HG03066 (cell line): Measurements from ENCODE around the gene PBX1.

Experiments used
- ATAC-seq: cut with Tn5 transposase; IDR thresholded peaks from one replicate; pipeline ENCODE4 v1.9.1; 2021; ENCODE audit warnings: low read depth; ENCODE audit not compliant: unreplicated experiment

The PBX1 gene

GRCh38 chr1:164688791-164689190, 129.8 kb downstream of the PBX1 start:
- ATAC-seq = no peak

DNA sequence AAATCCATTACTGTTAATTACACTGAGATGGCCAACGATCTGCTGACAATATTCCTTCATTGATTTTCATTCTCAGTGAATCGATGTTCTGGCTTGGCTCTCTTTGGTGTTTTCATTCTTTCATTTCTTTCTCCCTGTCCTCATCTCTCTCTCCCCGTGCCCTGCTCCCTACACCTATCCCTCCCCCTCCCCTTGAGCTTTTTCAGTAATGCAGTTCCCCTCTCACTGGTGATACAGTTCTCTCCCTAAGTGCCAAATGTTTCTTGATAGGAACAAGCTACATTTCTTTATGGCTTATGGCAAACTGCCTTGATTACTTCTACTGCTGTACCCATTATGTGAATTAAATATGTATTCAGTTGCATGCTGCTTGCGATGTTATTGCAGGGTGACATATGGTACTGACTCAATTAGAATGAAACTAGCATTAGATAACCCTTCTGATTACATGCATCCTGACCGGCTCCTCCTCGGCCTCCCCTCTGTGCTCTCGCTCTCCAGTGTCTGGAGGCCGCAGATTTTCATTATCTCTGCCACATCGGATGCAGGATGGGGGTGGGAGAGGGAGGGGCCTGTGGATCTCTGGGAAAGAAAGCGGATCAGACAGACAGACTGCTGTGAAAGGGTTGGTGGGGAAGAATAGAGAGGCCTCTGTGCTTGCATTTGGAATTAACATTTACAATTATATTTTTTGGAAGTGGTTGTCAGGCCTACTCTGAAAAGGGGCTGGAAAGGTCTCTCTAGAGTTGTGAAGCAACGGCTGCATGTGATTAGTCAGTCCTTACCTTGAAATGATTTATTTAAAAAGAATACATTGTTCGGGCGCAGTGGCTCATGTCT, 130.9 kb downstream of the PBX1 start:
- no peak for ATAC-seq

- ATAC-seq = no peak
Measured at GRCh38 chr1:164692420-164692819, 133.4 kb downstream of the PBX1 start.

- ATAC-seq = no peak
Measured at GRCh38 chr1:164693564-164694359, 134.8 kb downstream of the PBX1 start.

GRCh38 chr1:164694505-164694904, 135.5 kb downstream of the PBX1 start:
- ATAC-seq = no peak

- no peak for ATAC-seq
Measured at GRCh38 chr1:164695956-164696665, 137.1 kb downstream of the PBX1 start.

- ATAC-seq = no peak
Measured at GRCh38 chr1:164699815-164700491, 141.0 kb downstream of the PBX1 start.

GRCh38 chr1:164700683-164701082, 141.7 kb downstream of the PBX1 start:
- ATAC-seq = no peak

DNA sequence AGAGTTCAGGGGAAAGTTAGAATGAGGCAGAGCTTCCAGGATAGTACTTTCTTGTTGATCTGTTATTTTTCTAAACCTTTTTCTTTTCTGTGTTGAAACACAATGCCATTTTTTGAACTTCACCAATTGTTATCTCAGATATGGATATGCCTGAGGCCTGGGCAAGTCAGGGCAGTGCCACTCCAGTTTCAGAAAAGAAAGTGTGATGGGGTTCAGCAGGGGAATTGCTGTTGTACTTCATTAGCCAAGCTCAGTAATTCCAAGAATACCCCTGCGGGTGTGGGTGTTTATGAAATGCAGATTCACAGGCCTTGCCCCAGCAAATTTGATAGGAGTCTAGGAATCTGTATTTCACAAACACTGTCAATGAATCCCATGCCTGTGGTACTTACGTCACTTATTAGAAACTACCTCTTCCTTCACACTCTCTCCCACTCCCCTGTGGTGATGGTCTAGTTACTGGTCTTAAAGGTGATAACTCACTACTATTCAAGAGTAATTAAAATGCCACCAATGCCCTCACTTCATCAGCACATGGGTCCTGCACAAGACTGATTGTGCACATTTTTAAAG, 142.3 kb downstream of the PBX1 start:
- ATAC-seq = no peak

DNA sequence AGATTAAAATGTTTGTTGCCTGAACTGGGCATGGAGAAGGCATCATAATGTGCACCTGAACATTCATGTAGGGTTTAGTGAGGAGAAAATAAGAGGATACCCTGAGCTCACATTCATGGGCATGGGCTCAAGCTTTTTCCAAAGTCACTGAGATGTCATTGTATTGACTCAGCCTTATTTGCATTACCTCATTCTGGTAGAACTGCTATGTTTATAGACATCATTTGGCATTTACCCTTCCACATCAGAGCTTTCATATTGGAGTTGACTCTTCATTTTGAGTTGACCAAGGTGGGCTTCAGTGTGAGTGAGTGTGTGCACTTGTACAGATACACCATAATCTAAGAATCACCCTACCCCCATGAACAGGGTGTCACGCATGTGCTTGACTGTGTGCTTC, 143.2 kb downstream of the PBX1 start:
- ATAC-seq = no peak

DNA sequence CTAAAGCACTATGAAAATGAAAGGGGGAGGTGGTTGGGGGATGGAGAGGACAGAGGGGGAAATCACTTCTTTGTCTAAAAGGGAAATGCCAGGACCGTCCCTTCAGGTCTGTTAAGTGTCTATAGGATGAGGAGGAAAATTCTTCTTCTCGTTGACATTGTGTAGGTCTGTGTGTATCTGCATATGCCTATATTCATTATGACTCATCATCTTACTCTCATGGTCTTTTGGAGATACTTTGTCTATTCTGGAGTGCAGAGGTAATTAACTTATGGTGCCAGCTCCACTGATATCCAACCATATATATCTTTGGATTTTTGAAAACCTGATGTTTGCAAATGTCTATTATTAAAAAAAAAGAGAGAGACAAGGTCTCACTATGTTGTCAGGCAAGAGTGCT, 143.7 kb downstream of the PBX1 start:
- ATAC-seq = no peak

DNA sequence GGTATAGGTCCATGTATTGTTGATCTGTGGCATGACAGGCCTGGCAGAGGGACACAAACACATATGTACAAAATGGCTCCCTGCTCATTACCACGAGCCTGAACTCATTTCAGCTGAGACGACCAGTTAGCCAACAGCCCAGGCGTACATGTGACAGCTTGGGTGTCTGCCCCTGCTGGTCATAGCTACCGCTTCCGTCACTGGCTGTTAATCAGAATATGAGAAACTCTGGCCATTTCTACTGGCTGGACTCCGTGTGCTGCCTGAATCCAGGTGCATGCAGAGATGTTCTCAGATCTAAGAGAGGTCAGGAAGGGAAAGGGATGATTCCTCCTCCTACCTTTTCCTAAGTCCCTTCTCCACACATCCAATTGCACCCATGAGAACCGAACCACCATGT, 144.5 kb downstream of the PBX1 start:
- no peak for ATAC-seq

DNA sequence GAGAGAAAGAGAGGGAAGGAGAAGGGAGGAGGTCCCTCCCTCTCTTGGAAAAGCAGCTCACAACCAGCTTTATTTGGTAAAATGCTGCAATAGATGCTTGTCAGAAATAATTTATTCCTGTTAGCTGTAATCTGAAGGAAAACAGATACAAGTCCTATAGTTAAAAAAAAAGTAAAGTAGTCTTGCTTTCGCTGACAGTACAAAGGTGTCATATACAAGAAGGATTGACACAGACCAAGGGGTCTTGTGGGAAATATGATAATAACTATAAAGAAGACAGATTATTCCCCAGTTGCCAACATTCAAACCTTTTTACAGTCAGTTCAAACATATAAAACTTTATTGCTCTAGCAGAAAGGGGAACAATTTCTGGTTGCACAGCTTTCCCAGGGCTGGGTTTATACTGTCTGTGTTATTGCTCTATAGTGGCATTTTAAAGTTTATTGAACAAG, 145.0 kb downstream of the PBX1 start:
- ATAC-seq = no peak

DNA sequence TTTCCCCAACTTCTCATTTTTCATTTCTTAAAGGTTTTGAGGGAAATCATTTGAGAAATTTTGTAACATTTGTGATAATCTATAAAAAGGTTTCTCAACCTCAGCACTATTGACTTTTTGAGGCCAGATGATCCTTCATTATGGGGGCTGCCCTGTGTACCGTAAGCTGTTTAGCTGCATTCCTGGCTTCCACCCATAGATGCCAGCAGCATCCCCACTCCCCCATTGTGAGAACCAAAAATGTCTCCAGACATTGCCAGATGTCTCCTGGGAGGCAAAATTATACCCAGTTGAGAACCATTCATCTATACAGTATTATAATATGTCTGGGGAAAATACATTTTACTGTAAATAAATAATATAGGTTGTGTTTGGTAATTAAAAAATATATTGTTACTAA, 146.0 kb downstream of the PBX1 start:
- ATAC-seq = no peak

DNA sequence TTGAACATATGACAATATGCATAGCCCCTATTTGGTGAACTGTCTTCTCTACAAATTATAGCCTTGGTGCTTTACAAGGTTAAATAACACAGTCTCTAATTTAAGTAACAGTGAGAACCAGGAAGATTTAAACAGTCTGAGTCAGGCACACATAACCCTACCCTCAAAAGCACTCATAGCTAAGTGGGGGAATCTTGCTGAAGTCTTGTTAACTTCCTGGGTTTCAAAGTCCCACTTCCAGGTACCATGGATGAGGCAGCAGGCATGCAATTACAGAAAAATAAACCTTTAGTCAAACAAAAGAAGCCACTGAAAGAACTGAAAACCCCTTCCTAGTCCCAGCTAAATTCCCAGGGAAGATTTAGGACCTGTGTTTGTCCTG, 147.6 kb downstream of the PBX1 start:
- ATAC-seq = no peak

- no peak for ATAC-seq
Measured at GRCh38 chr1:164707868-164708331, 148.9 kb downstream of the PBX1 start.

- ATAC-seq = no peak
Measured at GRCh38 chr1:164708596-164708995, 149.6 kb downstream of the PBX1 start.

DNA sequence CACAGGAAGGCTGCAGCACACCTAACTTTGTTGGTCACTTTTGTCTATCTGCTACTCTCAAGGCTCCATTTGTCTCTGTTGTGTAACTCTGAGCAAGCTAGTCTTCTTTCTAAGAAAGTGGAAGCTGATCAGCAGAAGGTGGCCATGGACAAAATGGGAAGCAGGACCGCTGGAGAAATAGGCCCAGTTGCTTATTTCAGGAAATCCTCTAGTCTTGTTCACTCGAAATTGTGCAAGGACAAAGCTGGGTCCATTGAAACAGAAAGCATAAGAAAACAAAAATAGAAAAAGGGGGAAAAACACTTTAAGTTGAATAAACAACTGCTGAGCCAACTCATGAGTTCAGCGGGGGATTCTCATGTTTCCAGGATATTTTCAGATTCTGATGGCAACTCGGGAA, 150.1 kb downstream of the PBX1 start:
- ATAC-seq = no peak

DNA sequence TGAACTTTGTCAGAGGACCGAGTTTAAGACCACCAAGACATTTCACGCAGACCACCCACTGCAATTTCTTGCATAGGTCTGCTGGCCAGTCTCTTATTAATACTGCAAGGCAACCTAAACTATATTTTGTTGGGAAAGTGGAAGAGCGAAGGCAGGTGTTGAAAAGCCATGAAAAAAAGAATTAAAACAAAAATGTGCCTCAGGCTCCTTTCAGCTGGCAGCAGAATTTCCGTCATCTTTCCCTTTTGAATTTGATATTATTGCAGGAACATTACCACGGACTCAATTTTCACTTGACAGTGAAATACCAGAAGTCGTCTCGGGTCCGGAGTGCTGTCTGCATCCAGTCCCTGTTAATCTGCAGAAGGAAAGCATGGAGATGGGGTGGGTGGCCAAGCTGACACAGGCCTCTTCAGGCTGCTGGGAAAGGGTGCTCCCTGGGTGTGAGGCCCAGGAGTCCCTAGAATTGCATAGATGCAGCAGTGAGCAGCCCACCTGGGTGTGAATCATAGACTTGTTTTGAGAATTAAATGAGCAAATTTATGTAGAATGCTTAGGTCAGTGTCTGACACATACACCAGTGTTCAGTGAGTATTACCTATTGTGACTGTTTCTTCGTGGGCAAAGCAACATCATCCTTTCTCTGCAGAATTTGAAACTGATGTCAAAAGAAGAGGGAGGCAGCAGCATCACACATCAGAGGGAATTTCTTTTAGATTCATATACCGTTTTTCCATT, 150.7 kb downstream of the PBX1 start:
- ATAC-seq = no peak
